Endometrial microvascular endothelial cells (primary cell): ENCODE data around the gene RLN1. TPM values are rescaled to one million over a fixed set of nuclear protein-coding genes. Genes with fewer than 3 reads are reported as not detected.
"Not testable (repeated sequence)": the region's sequence is repeated elsewhere in the genome, so short reads cannot be mapped to it uniquely, and the experiment has no call there.

Experiments used
- in situ Hi-C: cut with HindIII; loops from 2 replicates; pipeline ENCODE4 v1.10.0; 2017; ENCODE audit warnings: low sequenced_read_pairs, low pct_unique_long_range_greater_than_20kb; ENCODE audit errors: inconsistent ontology term
- total RNA-seq: library from RNA; depleted of rRNA; stranded (reverse); fragments of >200 nt; gene quantifications from one replicate; pipeline ENCODE4 v1.2.3, GENCODE V29; 2015; ENCODE audit errors: inconsistent ontology term

The RLN1 gene
- total RNA-seq, 1 donor from 2014 or later = not detected

DNA sequence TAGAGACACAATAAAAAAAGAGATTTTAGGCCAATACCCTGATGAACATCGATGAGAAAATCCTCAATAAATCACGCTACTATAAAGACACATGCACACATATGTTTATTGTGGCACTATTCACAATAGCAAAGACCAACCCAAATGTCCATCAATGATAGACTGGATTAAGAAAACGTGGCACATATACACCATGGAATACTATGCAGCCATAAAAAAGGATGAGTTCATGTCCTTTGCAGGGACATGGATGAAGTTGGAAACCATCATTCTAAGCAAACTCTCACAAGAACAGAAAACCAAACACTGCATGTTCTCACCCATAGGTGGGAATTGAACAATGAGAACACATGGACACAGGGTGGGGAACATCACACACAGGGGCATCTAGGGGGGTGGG lies 8.4 kb downstream of the RLN1 start:
- in situ Hi-C loops = not testable (repeated sequence)

DNA sequence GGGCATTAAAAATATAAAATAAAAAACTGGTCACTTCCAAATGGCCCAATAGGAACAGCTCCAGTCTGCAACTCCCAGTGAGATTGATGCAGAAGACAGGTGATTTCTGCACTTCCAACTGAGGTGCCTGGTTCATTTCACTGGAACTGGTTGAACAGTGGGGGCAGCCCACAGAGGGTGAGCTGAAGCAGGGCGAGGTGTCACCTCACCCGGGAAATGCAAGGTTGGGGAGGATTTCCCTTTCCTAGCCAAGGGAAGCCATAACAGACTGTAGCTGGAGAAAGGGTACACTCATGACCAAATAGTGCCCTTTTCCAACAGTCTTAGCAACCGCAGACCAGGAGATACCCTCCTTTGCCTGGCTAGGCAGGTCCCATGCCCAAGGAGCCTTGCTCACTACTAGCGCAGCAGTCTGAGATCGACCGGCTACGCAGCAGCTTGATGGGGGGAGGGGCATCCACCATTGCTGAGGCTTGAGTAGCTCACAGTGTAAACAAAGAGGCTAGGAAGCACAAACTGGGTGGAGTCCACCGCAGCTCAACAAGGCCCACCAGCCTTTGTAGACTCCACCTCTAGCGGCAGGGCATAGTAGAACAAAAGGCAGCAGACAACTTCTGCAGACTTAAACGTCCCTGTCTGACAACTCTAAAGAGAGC lies 12.7 kb downstream of the RLN1 start:
- in situ Hi-C loops = no loop called here

DNA sequence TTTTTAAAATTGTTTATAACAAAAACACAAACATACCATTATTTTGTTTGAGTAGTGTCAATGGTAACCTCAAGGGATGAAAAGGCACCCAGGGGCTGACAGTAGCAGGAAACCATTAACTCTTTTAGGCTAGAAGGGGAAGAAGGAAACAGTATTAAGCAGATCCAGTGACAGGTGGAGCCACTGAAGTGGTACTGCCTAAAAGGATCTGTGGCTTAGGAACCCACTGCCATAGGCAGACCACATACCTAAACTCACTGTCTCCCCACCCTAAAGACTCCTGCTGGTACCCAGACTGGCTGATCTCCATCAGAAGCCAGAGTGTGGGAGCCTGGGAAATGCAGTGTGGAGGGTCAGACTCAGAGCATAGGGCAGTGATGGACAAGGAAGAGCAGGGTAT lies 13.5 kb downstream of the RLN1 start:
- in situ Hi-C loops = no loop called here

DNA sequence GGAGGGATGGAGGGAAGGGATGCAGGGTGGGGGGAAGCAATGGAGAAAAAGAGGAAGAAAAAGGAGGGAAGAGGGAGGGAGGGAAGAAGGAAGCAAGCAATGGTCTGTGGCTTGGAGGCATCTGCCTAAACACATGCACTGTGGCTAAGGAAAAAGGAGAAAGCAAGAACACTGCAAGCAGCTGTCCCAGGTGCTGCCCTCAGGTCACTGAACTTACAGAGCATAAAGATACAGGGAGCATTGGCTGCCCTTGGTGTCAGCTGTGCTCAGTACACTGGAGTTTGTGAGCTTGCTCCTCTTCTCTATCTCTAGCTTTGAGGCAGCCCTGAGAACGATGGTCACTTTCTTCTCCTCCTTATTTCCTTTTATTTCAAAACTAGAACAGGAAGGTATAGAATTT lies 18.1 kb downstream of the RLN1 start:
- in situ Hi-C loops = not testable (repeated sequence)

DNA sequence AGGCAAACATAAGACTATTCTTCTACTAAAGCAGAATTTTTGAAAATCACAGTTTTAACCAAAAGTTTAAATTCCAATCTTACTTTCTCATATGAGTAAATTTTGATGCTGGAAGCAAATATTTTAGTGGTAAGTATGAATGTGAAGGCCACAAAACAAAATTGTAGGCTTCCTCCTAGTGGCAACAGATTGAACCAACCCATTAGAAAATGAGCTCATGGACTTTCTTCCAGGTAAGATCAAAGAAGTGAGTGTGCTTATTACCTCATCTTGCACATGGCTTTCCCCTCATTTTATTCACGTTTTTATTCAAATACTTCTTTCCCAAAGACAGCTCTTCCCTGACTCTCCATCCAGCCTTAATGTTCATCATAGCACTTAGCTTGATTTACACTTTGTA lies 18.6 kb downstream of the RLN1 start:
- in situ Hi-C loops = no loop called here

DNA sequence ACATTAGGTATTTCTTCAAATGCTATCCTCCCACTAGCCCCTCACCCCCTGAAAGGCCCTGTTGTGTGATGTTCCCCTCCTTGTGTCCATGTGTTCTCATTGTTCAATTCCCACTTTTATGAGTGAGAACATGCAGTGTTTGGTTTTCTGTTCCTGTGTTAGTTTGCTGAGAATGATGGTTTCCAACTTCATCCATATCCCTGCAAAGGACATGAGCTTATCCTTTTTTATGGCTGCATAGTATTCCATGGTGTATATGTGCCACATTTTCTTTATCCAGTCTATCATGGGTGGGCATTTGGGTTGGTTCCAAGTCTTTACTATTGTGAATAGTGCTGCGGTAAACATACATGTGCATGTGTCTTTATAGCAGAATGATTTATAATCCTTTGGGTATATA lies 23.3 kb downstream of the RLN1 start:
- in situ Hi-C loops = not testable (repeated sequence)

DNA sequence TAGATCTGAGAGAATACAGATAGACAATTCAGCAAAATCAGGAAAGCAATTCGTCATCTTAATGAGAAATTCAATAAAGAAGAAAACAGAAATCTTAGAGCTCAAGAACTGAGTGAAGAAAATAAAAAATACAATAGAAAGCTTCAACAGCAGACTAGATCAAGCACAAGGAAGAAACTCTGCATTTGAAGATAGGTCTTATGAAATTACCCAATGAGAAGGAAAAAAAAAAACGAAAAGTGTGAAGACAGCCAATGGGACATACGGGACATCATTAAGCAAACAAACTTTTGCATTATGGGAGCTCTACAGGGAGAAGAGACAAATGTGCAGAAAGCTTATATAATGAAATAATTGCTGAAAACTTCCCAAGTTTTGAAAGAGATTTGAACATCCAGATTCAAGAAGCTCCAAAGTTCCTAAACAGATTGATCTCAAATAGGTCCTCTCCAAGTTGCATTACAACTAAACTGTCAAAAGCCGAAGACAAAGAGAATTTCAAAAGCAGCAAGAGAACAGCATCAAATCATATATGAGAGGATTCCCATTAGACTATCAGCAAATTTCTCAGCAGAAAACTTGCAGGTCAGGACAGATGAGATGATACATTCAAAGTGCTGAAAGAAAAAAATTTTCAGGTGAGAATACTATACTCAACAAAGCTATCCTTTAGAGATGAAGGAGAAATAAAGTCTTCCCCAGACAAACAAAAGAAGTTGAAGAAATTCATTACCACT lies 24.3 kb downstream of the RLN1 start:
- in situ Hi-C loops = no loop called here

DNA sequence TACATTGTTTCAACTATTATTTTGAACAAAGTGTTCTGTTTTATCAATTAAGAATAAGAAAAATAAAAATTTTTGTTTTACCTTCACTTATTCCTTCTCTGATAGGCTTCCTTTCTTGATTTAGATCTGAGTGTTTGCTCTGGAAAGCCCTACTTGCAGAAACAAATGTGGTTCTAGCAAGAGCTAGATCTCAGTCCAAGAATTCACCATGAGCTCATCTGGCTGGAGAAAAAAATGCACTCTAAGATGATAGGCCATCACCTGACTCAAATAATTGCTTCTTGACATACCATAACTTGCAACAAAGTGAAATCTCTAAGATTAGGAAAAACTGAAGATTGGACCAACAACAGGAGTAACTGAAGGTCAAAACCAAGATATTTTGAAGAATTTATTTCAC lies 28.8 kb downstream of the RLN1 start:
- in situ Hi-C loops = no loop called here

DNA sequence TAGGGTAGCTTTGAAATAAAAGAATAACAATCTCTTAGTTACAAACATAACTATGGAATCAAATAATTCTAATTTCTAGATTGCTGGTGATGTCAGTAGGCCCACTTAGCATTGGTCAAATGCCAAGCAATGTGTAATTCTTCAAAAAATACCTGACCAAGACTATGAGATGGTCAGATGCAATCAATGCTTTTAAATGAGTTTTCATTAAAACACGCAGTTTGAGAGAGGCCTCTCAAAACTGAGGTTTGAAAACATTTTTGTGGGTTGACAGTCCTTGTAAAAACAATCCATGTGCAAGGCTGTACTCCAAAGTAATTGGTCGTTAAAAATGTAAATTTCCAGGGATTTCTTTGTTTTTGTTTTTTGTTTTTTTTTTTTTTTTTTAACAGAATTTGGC lies 33.9 kb downstream of the RLN1 start:
- in situ Hi-C loops = no loop called here

DNA sequence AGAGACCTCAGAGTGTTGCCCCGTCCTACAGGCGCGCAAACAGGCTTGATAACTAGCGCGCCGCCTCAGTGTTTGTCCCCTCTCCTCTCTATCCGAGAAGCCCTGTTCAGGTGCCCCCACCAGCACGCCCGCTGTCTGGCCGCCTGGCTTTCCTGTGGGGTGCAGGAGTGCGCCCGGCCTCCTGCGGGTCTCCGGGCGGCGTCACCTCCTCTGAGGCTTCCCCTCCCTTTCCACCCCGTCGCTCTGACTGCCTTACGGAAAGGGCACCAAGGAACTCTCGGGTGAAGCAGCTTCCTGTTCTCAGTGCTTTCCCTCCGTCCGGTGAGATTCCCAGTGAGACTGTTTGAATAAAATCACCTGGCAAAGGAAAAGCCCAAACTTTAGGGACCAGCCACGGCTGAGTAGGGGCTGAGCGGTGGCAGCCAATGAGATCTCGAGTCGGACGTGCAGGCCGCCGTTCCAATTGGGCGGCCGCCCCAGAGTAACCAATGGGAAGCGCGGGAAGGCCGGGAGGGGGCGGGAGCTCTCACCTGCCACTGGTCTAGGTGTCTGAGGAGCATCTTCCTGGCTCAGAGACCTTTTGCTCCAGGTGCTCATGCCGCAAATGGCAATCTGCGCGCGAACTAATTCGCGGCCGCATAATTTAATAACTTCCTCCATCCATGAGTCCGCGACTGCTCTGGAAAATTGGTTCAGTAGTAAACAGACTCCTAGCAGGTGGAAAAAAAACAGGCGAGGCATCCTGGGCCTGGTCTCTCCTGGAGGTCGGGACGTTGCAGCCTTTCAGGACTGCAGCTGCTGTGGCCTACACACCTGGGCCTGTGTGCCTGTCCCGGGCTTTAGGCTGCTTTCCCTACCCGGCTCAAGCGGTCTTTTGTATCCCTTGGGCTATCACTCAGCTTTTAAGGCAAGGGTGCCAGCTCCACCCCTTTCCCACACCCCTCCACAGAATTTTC lies 35.6 kb downstream of the RLN1 start, which contains the start of gene RLN2:
Gene RLN2 (minus strand): TSS at position 877 of the 956 bp plus-strand sequence. CDS start 136 bp downstream, at position 741.
- in situ Hi-C loops = not testable (repeated sequence)

DNA sequence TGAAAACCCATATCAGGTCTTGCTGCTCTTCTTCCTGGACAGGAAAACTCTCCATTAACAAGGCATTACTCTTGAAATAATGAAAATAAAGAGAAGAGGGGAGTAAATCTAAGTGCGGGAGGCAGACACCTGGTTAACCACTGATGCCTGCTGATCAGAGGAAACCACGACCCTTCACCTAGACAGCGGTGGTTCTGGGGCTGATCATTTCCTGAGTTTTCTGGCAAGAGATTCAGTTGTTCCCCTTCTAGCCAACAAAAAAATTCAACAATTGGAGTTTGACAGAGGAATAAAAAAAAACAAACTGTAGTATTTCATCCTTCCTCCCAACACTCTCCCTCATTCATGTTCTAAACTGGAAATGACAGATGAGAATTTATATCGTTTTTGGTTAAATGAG lies 38.1 kb downstream of the RLN1 start:
- in situ Hi-C loops = no loop called here

DNA sequence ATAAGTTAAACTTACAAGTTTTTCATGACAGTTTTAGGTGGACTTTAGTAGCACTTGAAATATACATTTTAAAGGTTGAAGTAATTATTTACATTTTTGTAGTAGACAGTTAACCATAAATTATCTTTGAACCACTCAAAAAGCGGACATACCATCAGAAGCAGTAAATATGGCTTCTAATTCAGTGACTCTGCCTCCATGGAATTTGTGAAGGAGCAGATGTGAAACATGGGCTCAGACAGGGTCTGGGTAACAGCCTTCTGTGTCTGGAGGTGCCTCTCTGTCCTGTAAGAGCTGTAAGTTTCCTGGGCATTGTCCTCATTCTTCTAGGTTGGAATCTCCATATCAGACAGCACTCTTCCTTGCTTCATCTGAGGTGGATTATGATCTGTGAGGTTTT lies 47.5 kb downstream of the RLN1 start:
- in situ Hi-C loops = no loop called here

DNA sequence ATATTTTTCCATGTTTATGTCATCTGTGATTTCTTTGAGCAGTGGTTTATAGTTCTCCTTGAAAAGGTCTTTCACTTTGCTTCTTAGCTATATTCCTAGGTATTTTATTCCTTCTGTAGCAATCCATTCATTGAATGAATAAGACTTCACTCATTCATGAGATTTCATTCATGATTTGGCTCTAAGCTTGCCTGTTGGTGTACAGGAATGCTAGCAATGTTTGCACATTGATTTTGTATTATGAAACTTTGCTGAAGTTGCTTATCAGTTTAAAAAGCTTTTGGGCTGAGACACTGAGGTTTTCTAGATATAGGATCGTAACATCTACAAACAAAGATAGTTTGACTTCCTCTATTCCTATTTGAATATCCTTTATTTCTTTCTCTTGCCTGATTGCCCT lies 51.1 kb downstream of the RLN1 start:
- in situ Hi-C loops = no loop called here

DNA sequence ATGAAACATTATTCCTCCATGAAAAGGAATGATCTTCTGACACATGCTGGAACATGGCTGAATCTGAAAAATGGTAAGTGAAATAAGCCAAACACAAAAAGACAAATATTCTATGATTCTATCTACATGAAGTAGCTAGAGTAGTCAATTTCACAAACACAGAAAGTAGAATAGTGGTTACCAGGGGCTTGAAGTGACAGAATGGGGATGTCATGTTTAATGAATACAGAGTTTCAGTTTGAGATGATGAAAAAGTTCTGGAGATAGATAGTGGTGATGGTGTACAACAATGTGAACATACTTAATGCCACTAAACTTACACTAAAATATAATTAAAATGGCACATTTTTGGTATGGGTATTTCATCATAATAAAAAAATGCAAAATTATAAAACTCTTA lies 53.4 kb downstream of the RLN1 start:
- in situ Hi-C loops = no loop called here

Other genes starting within 250 kb of the RLN1 start
- not detected for gene INSL6, start 154.2 kb downstream of the RLN1 start, total RNA-seq
- gene INSL4, start 108.5 kb downstream of the RLN1 start, total RNA-seq = not detected
- not detected for gene RLN2, start 35.2 kb downstream of the RLN1 start, total RNA-seq
- 61.8 TPM for gene PLGRKT, start 98.0 kb upstream of the RLN1 start, total RNA-seq
- 58.4 TPM for gene CD274, start 110.7 kb upstream of the RLN1 start, total RNA-seq
- 52.5 TPM for gene PDCD1LG2, start 170.7 kb upstream of the RLN1 start, total RNA-seq